Activated CD4-positive, alpha-beta T cell treated with anti-CD3 and anti-CD28 coated beads, Interleukin-2, amount 50 U/mL, for 24 hours (primary cell): ENCODE data around the gene SLC26A4.

ENCODE experiments used
- DNase-seq, 2 donors: peaks; one replicate each; pipeline ENCODE4 v3.0.0-alpha.2; 2020; ENCODE audit warnings: low read depth in 1 of 2, low spot score in 1 of 2

SLC26A4 gene

DNA sequence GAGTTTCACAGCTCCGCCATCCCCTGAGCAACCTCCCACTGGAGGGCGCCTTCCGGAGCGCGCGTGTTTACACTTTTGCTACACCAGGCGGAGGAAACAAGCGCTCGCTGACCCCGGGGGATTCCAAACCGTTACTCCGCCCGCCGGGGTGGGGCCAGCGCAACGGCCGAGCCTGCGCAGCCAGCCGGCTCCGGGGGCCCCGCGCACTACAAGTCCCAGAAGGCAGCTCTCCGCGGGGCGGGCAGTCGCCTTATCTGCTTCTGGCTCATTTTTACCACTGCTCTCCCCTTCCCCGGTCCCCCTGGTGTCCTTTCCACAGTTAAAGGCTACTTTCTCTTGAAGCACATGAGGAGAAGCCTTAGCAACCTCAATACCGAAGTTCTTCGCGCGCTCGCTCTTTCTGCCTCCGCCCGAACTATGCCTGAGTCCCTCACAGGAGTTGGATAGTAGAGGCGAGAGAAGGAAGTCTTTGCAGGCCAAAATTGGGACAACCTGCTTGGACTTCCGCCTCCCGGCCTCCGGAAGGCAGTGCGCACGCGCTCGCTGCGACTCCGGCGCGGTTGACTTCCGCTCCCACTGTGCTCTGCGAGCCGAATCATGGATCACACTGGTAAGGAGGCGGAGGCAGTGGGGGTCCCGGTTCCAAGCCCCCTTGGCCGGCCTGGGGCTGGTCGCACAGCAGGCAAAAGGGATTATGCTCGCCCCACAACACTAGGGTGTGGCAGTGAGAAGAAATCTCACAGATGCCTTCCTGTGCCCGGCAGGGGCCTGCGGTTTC, 83.1 kb downstream of the SLC26A4 start, which contains the start of gene CBLL1:
CBLL1 (plus strand) TSS at position 576 of the 778 bp plus-strand sequence; CDS start at position 598, 22 bp downstream.
- peak; percentile 94 to 97 for DNase-seq

GRCh38 chr7:107744345-107744750, 83.7 kb downstream of the SLC26A4 start:
- no peak for DNase-seq

- no peak for DNase-seq
Measured at GRCh38 chr7:107746006-107746405, 85.4 kb downstream of the SLC26A4 start.

- DNase-seq: no peak
Measured at GRCh38 chr7:107751113-107751512, 90.5 kb downstream of the SLC26A4 start.

DNA sequence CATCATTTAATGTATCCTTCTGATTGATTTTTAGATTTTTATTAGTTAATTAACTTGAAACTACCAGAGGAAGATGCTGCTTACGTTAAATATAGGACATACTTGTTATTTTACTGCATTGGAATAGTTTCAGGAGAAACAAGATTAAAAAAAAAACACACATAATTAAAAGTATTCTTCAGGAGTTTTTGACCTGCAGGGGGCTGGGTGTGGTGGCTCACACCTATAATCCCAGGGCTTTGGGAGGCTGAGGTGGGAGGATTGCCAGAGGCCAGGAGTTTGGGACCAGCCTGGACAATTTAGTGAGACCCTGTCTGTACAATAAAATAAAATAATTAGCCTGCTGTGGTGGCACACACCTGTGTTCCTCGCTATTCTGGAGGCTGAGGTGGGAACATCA, 94.0 kb downstream of the SLC26A4 start:
- no peak for DNase-seq

- no peak for DNase-seq
Measured at GRCh38 chr7:107758667-107759066, 98.0 kb downstream of the SLC26A4 start.

DNA sequence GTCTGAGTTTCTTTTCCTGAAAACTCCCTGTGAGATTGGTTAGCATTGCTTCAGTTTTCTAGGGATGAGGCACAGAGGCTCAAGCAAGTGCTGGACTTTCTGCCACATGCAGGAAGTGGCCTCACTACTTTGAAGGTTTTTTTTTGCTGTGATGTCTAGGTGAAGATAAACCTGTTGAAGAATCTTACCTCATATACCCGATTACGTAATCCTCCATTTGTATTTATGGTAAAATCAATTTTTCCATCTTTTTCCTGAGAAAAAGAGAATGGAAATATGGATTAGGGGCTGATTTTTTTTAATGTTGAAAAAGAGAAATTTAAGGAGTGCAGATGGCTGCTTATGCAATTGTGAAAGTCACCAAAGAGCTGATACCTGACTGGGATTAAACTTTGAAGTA, 106.8 kb downstream of the SLC26A4 start:
- DNase-seq: no peak
